ENCODE data around the gene SUGP2. TPM values are rescaled to one million over a fixed set of nuclear protein-coding genes. Genes with fewer than 3 reads are reported as not detected.

Gene SUGP2
- total RNA-seq, 1 experiment from 2014 or later = 74.1 TPM

GRCh38 chr19:19022380-19022961 is 10.8 kb downstream of the SUGP2 start:
- peaks cover 57% of the 10 kb centered on the region for H3K36me3 Mint-ChIP-seq (ENCODE audit: insufficient read depth, unreplicated experiment)
- no peak for DNase-seq

DNA sequence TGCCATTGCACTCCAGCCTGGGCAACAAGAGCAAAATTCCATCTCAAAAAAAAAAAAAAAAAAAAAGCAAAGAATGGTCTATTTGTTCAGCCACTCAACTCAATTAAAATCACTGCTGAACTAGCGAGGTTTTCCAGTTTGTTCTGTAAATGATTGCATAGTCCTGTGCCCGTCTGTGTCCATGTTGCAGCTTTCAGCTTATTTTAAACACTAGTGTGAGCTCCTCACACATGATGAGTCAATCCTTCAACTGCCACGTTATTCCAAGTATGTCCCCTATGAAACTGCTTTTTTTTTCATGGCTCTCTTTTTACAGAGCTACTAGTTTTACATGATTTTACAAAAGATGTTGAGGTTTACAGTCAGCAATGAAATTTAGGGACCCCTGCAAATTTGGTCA is 12.2 kb downstream of the SUGP2 start:
- Histone ChIP-seq H3K4me1 (no peaks in the 10 kb centered on the region), H3K9me3 (no peaks in the 10 kb centered on the region), H3K4me3 (ENCODE audit: low read depth, low read length) (no peak overlapping the region), H3K36me3 (ENCODE audit: control insufficient read depth, insufficient read depth, low read length) (peaks cover 2% of the 10 kb centered on the region), H3K27me3 (replicated peaks; ENCODE audit: control insufficient read depth, insufficient read depth, low read length) (no peaks in the 10 kb centered on the region)
- POLR2A ChIA-PET = interaction anchor here (0.6 kb wide), 1 partner anchor 10 kb away, joined by 4 read pairs; no protein-coding TSS in a partner anchor
- Mint-ChIP-seq H3K9me3 (ENCODE audit: unreplicated experiment) (no peaks in the 10 kb centered on the region), H3K4me3 (ENCODE audit: unreplicated experiment) (no peak overlapping the region), H3K4me1 (ENCODE audit: low read depth, unreplicated experiment) (no peaks in the 10 kb centered on the region), H3K27ac (ENCODE audit: unreplicated experiment) (no peak overlapping the region), H3K27me3 (ENCODE audit: insufficient read depth, unreplicated experiment) (no peaks in the 10 kb centered on the region), H3K36me3 (ENCODE audit: insufficient read depth, unreplicated experiment) (peaks cover 56% of the 10 kb centered on the region)
- no TSS peak for BruUV-seq (replicated peaks)
- TF ChIP-seq, protein P1, sequence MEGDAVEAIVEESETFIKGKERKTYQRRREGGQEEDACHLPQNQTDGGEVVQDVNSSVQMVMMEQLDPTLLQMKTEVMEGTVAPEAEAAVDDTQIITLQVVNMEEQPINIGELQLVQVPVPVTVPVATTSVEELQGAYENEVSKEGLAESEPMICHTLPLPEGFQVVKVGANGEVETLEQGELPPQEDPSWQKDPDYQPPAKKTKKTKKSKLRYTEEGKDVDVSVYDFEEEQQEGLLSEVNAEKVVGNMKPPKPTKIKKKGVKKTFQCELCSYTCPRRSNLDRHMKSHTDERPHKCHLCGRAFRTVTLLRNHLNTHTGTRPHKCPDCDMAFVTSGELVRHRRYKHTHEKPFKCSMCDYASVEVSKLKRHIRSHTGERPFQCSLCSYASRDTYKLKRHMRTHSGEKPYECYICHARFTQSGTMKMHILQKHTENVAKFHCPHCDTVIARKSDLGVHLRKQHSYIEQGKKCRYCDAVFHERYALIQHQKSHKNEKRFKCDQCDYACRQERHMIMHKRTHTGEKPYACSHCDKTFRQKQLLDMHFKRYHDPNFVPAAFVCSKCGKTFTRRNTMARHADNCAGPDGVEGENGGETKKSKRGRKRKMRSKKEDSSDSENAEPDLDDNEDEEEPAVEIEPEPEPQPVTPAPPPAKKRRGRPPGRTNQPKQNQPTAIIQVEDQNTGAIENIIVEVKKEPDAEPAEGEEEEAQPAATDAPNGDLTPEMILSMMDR (IDR thresholded peaks at IDR 0.05; ENCODE audit: insufficient read depth in 1 of 2, low read depth in 1 of 2, low read length in 1 of 2, severe bottlenecking in 1 of 2, unreplicated experiment in 1 of 2) = no peak
- CTCF ChIA-PET = interaction anchor here (0.7 kb wide), 1 partner anchor 680 kb away, joined by 3 read pairs; no protein-coding TSS in a partner anchor
- intact Hi-C loops (cut with micrococcal nuclease; ENCODE audit: unreplicated experiment) = no loop called here
- no peak for DNase-seq

More at GRCh38 chr19:19022380-19022961, 10.8 kb downstream of the SUGP2 start:
- TF ChIP-seq, protein P1 (IDR thresholded peaks at IDR 0.05; ENCODE audit: insufficient read depth in 1 of 2, low read depth in 1 of 2, low read length in 1 of 2, severe bottlenecking in 1 of 2, unreplicated experiment in 1 of 2) = no peak
- H3K4me3 ChIP-seq (ENCODE audit: low read depth, low read length) = no peak overlapping the region
- POLR2A ChIA-PET = no interaction called here
- BruUV-seq (replicated peaks) = no TSS peak
- no peaks in the 10 kb centered on the region for H3K27me3 ChIP-seq (replicated peaks; ENCODE audit: control insufficient read depth, insufficient read depth, low read length)
- no peak overlapping the region for H3K4me3 Mint-ChIP-seq (ENCODE audit: unreplicated experiment)
- no peaks in the 10 kb centered on the region for H3K9me3 Mint-ChIP-seq (ENCODE audit: unreplicated experiment)
- no peaks in the 10 kb centered on the region for H3K27me3 Mint-ChIP-seq (ENCODE audit: insufficient read depth, unreplicated experiment)
- no peaks in the 10 kb centered on the region for H3K4me1 ChIP-seq
- intact Hi-C loops (cut with micrococcal nuclease; ENCODE audit: unreplicated experiment) = no loop called here
- peaks cover 2% of the 10 kb centered on the region for H3K36me3 ChIP-seq (ENCODE audit: control insufficient read depth, insufficient read depth, low read length)
- no peak overlapping the region for H3K27ac Mint-ChIP-seq (ENCODE audit: unreplicated experiment)
- no peaks in the 10 kb centered on the region for H3K4me1 Mint-ChIP-seq (ENCODE audit: low read depth, unreplicated experiment)
- CTCF ChIA-PET = no interaction called here
- H3K9me3 ChIP-seq = no peaks in the 10 kb centered on the region

DNA sequence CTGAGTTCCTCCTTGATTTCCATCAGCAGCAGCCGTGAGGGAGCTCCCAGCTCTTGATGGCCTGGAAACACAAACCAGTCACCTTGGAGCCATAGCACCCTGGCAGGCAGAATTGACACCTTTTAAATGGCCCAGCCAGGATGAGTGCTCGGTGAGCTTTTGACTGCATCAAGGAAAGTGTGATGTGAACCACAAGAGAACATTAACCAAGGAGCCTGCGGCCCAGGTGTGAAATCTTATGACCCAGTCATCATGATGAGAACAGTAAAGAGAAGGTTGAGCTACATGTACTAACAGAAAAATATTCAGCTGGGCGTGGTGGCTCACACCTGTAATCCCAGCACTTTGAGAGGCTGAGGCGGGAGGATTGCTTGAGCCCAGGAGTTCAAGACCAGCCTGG is 22.8 kb downstream of the SUGP2 start:
- Histone ChIP-seq H3K27me3 (replicated peaks; ENCODE audit: control insufficient read depth, insufficient read depth, low read length) (no peaks in the 10 kb centered on the region), H3K36me3 (ENCODE audit: control insufficient read depth, insufficient read depth, low read length) (peaks cover 3% of the 10 kb centered on the region; the same call in 1 of the 2 replicates), H3K4me1 (no peaks in the 10 kb centered on the region), H3K4me3 (ENCODE audit: low read depth, low read length) (no peak overlapping the region), H3K9me3 (no peaks in the 10 kb centered on the region)
- ChIA-PET CTCF (no interaction called here), POLR2A (no interaction called here)
- H3K9me3 Mint-ChIP-seq (ENCODE audit: unreplicated experiment) = no peaks in the 10 kb centered on the region
- no peaks in the 10 kb centered on the region for H3K4me1 Mint-ChIP-seq (ENCODE audit: low read depth, unreplicated experiment)
- intact Hi-C loops (cut with micrococcal nuclease; ENCODE audit: unreplicated experiment) = no loop called here
- TF ChIP-seq, protein P1 (IDR thresholded peaks at IDR 0.05; ENCODE audit: insufficient read depth in 1 of 2, low read depth in 1 of 2, low read length in 1 of 2, severe bottlenecking in 1 of 2, unreplicated experiment in 1 of 2) = no peak
- H3K27ac Mint-ChIP-seq (ENCODE audit: unreplicated experiment) = no peak overlapping the region
- no peaks in the 10 kb centered on the region for H3K27me3 Mint-ChIP-seq (ENCODE audit: insufficient read depth, unreplicated experiment)
- DNase-seq = no peak
- H3K4me3 Mint-ChIP-seq (ENCODE audit: unreplicated experiment) = no peak overlapping the region
- BruUV-seq (replicated peaks) = no TSS peak
- H3K36me3 Mint-ChIP-seq (ENCODE audit: insufficient read depth, unreplicated experiment) = peaks cover 77% of the 10 kb centered on the region
